HepG2 (cell line): Measurements from ENCODE around the gene SP3. TPM values are rescaled to one million over a fixed set of nuclear protein-coding genes. Genes with fewer than 3 reads are reported as not detected.
A peak's percentile ranks its signal among the peaks of the same experiment; 100 is the strongest.

Source experiments
- ATAC-seq: fragments of 200-7000 bp; cut with Tn5 transposase; 3 replicates; pipeline ENCODE4 v1.9.1; 2020; ENCODE audit warnings: mild to moderate bottlenecking, moderate library complexity
- BruUV-seq: library from RNA; stranded (reverse); fragments of 400-500 nt; replicated peaks from 2 replicates; lab custom pipeline; 2021; lab: Mats Ljungman, UMichigan
- CTCF ChIA-PET: fragments of 300-600 bp; formaldehyde crosslinking; extraction: SDS; loops from one replicate; lab custom pipeline; 2021; ENCODE audit warnings: low total read pairs, inconsistent platforms, low intra/inter-chr PET ratio; lab: Yijun Ruan, JAX
- POLR2A ChIA-PET: fragments of 350-600 bp; sonication (Branson Sonifier 250); formaldehyde crosslinking; loops from one replicate; lab custom pipeline; 2020; ENCODE audit warnings: antibody characterized with exemption, inconsistent platforms; lab: Yijun Ruan, JAX
- DNase-seq: peaks from one replicate; pipeline ENCODE4 v3.0.0-alpha.2; 2015; ENCODE audit warnings: low spot score
- FAIRE-seq: peaks from 3 replicates; lab custom pipeline; 2011; peaks lifted over from hg19 to GRCh38; lab: Jason Lieb, UNC
- H2AFZ ChIP-seq: one replicate; pipeline ENCODE4 v1.6.1; 2011; ENCODE audit warnings: low read length, inconsistent platforms
- H3K27ac ChIP-seq: fragments of 300-600 bp; 3 replicates; pipeline ENCODE4 v1.8.0; 2011; ENCODE audit warnings: mixed run types, mild to moderate bottlenecking, mixed read lengths, low read length, inconsistent platforms; ENCODE audit not compliant: insufficient read depth; ENCODE audit errors: extremely low read length
- H3K27me3 ChIP-seq, 2 experiments: fragments of 200-600 bp in 1 of 2; 2 replicates in 1 of 2; 3 replicates in 1 of 2; pipeline versions ENCODE4 v1.6.0 to v1.8.0; 2011; ENCODE audit warnings: low read length in 2 of 2, mild to moderate bottlenecking in 2 of 2, moderate library complexity in 2 of 2, inconsistent platforms in 1 of 2; ENCODE audit not compliant: insufficient read depth in 2 of 2, control insufficient read depth in 1 of 2
- H3K36me3 ChIP-seq, 2 experiments: fragments of 200-600 bp in 1 of 2; replicated peaks in 1 of 2; 2 replicates in 1 of 2; 3 replicates in 1 of 2; pipeline versions ENCODE4 v1.5.1 to v1.8.0; 2011; ENCODE audit warnings: low read length in 2 of 2, inconsistent platforms in 1 of 2; ENCODE audit not compliant: insufficient read depth in 2 of 2, control insufficient read depth in 1 of 2
- H3K4me1 ChIP-seq: 2 replicates; pipeline ENCODE4 v1.5.1; 2012; ENCODE audit warnings: low read length, inconsistent platforms; ENCODE audit not compliant: insufficient read depth
- H3K4me2 ChIP-seq: 2 replicates; pipeline ENCODE4 v1.6.0; 2011; ENCODE audit warnings: low read depth, low read length, inconsistent platforms
- H3K4me3 ChIP-seq, 3 experiments: fragments of 200-600 bp in 1 of 3; sonication (generic), shearing (Covaris generic) in 1 of 3; replicated peaks in 1 of 3; 2 replicates each; pipeline ENCODE4 v1.5.1; 2011 to 2016; ENCODE audit warnings: low read length in 3 of 3, inconsistent platforms in 2 of 3, low read depth in 2 of 3, mild to moderate bottlenecking in 2 of 3, control low read depth in 1 of 3, mixed read lengths in 1 of 3; ENCODE audit not compliant: insufficient read depth in 1 of 3
- H3K79me2 ChIP-seq: one replicate; pipeline ENCODE4 v1.6.1; 2011; ENCODE audit warnings: low read length, inconsistent platforms; ENCODE audit not compliant: insufficient read depth
- H3K9ac ChIP-seq: 2 replicates; pipeline ENCODE4 v1.6.0; 2011; ENCODE audit warnings: mild to moderate bottlenecking, low read depth, low read length, inconsistent platforms; ENCODE audit not compliant: insufficient read depth
- H3K9me3 ChIP-seq: 2 replicates; pipeline ENCODE4 v1.5.1; 2012; ENCODE audit warnings: mild to moderate bottlenecking, low read length
- H4K20me1 ChIP-seq: 2 replicates; pipeline ENCODE4 v1.6.0; 2011; ENCODE audit warnings: inconsistent platforms, mild to moderate bottlenecking, low read length, moderate library complexity; ENCODE audit not compliant: insufficient read depth
- CREB1 ChIP-seq, 2 experiments: fragments of 450-650 bp in 1 of 2; IDR thresholded peaks; 2 replicates each; pipeline ENCODE4 v1.6.1; 2016 to 2017; ENCODE audit warnings: control low read depth in 1 of 2, mild to moderate bottlenecking in 1 of 2, missing compliant biosample characterization in 1 of 2, missing genetic modification characterization in 1 of 2
- EP300 ChIP-seq, 3 experiments: sonication (generic) in 1 of 3; formaldehyde crosslinking in 1 of 3; IDR thresholded peaks; 2 replicates each; pipeline versions ENCODE4 v1.5.1 to v1.6.1; 2011 to 2020; ENCODE audit warnings: low read depth in 2 of 3, low read length in 2 of 3, borderline replicate concordance in 1 of 3, improper control_type of control experiment in 1 of 3, mild to moderate bottlenecking in 1 of 3, missing genetic modification reagents in 1 of 3, moderate library complexity in 1 of 3
- FOXA1 ChIP-seq, 2 experiments: fragments of 450-650 bp in 1 of 2; sonication (generic) in 1 of 2; formaldehyde crosslinking in 1 of 2; IDR thresholded peaks; 2 replicates each; pipeline versions ENCODE4 v1.4.0 to v1.6.1; 2016 to 2020; ENCODE audit warnings: missing genetic modification reagents in 1 of 2
- GATAD2A ChIP-seq: IDR thresholded peaks from 2 replicates; pipeline ENCODE4 v1.6.1; 2016
- SRF ChIP-seq: IDR thresholded peaks from 2 replicates; pipeline ENCODE4 v1.6.1; 2011; ENCODE audit warnings: mild to moderate bottlenecking, low read depth, low read length, moderate library complexity
- ZNF12 ChIP-seq: sonication (generic); formaldehyde crosslinking; IDR thresholded peaks from 2 replicates; pipeline ENCODE4 v1.5.0; 2020; ENCODE audit warnings: missing genetic modification reagents
- ZNF205 ChIP-seq: IDR thresholded peaks from 2 replicates; pipeline ENCODE4 v1.6.1; 2018; ENCODE audit warnings: missing biosample characterization, missing genetic modification reagents
- WGBS: methylation state at CpG from one replicate; pipeline ENCODE4 v1.1.6; 2017; ENCODE audit warnings: low lambda C conversion rate; 5-methylcytosine and 5-hydroxymethylcytosine counted together
- in situ Hi-C: cut with HindIII; loops from 2 replicates; pipeline ENCODE4 v1.10.0; 2017; ENCODE audit warnings: low pct_unique_long_range_greater_than_20kb; ENCODE audit not compliant: extremely low pct_ligation_motif_present
- intact Hi-C: fragments of 100-400 bp; cut with micrococcal nuclease; formaldehyde crosslinking; loops from one replicate; pipeline ENCODE4 v1.10.0; 2022; ENCODE audit not compliant: unreplicated experiment
- polyA plus RNA-seq, 8 experiments: library from polyadenylated mRNA; depleted of rRNA in 3 of 8; stranded (reverse) in 7 of 8; unstranded in 1 of 8; fragments of >200 nt; fragmentation: Illumina TruSeq in 4 of 8; extraction: Trizol in 4 of 8; gene quantifications; 2 replicates each; pipeline versions ENCODE4 v1.2.1 to v1.2.3, GENCODE V29; 2011 to 2016; ENCODE audit warnings: low read depth in 4 of 8, missing spikeins in 1 of 8, mixed read lengths in 1 of 8; ENCODE audit not compliant: insufficient read depth in 1 of 8
- total RNA-seq, 5 experiments: library from RNA; depleted of rRNA; stranded (reverse); fragments of >200 nt; fragmentation: Illumina TruSeq; extraction: Trizol; gene quantifications; 2 replicates each; pipeline ENCODE4 v1.2.3, GENCODE V29; 2016; ENCODE audit warnings: low read depth in 1 of 5
- TF ChIP-seq, protein P1 (sequence below): sonication (generic); formaldehyde crosslinking; IDR thresholded peaks from 2 replicates; pipeline ENCODE4 v1.4.0; 2020; ENCODE audit warnings: missing genetic modification reagents, borderline replicate concordance
- TF ChIP-seq, protein P2 (sequence below), 2 experiments: sonication (generic) in 1 of 2; formaldehyde crosslinking in 1 of 2; IDR thresholded peaks; 2 replicates each; pipeline versions ENCODE4 v1.5.1 to v1.6.1; 2011 to 2020; ENCODE audit warnings: borderline replicate concordance in 1 of 2, low read depth in 1 of 2, low read length in 1 of 2, mild to moderate bottlenecking in 1 of 2, missing genetic modification reagents in 1 of 2, moderate library complexity in 1 of 2

SP3 gene
- total and polyA plus RNA-seq, 2 of the 13 experiments (the other 11 are each of a cell fraction or from before 2014, with no cell fraction given) = 57.3 to 132 TPM

DNA sequence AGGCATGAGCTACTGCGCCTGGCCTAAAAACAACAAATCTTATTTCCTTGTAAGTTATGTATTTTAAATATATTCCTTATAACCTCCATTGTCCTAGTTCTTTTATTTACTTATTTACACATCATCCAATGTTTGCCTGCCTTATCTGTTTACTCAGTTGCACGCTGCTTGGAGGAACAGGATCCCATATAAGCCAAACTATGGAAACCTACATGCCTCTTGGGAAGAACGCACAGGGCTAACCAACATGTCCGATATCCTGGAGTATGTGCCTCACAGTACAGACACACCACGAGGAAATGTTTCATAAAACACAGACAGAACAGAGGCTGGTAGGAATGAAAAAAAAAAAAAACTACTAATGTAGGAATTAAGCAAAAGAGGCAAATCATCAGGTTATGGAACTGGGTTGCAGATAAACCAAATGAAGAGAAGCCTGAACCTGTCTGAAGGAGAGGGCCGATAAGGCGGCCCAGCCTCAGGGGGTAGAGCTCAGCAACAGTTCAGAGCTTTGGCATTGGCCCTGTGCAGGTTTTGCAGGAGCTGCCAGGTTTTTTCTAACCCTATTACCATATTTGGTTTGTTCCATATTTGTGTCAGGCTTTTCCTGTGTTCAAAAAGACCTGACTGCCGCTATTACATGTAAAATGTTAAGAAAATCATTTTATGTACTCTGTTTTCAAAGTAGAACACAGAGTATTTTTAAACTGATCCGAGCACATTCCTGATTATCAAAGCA is 19.9 kb upstream of the SP3 start:
- ChIA-PET POLR2A (no interaction called here), CTCF (no interaction called here)
- peaks cover 48% of the 10 kb centered on the region for H3K4me1 ChIP-seq
- H3K4me3 ChIP-seq = no peak overlapping the region
- 44% methylated on average over 9 of the region's 9 CpGs for WGBS
- H2AFZ ChIP-seq = no peak overlapping the region
- TF ChIP-seq FOXA1 (IDR thresholded peaks at IDR 0.05) (no peak), FOXA1 (CRISPR knock-in tag; IDR thresholded peaks at IDR 0.05) (peak; percentile 23; the same call in 1 of the 2 replicates), ZNF12 (CRISPR knock-in tag) (peak; percentile 60; the same call in 1 of the 2 replicates), ZNF205 (CRISPR knock-in tag) (no peak), GATAD2A (CRISPR knock-in tag) (0 out of 2 replicates have a peak, but pooled peaks have one; percentile 27), SRF (0 out of 2 replicates have a peak, but pooled peaks have one; percentile 27), EP300 (IDR thresholded peaks at IDR 0.05; ENCODE audit: low read depth in 2 of 2, low read length in 2 of 2) (0 out of 4 replicates have a peak, but pooled peaks of 1 of the 2 experiments have one; percentile 8), EP300 (CRISPR knock-in tag; IDR thresholded peaks at IDR 0.05; ENCODE audit: borderline replicate concordance) (no peak), CREB1 (IDR thresholded peaks at IDR 0.05) (no peak), CREB1 (CRISPR knock-in tag; IDR thresholded peaks at IDR 0.05) (0 out of 2 replicates have a peak, but pooled peaks have one; percentile 20)
- TF ChIP-seq, protein P1, sequence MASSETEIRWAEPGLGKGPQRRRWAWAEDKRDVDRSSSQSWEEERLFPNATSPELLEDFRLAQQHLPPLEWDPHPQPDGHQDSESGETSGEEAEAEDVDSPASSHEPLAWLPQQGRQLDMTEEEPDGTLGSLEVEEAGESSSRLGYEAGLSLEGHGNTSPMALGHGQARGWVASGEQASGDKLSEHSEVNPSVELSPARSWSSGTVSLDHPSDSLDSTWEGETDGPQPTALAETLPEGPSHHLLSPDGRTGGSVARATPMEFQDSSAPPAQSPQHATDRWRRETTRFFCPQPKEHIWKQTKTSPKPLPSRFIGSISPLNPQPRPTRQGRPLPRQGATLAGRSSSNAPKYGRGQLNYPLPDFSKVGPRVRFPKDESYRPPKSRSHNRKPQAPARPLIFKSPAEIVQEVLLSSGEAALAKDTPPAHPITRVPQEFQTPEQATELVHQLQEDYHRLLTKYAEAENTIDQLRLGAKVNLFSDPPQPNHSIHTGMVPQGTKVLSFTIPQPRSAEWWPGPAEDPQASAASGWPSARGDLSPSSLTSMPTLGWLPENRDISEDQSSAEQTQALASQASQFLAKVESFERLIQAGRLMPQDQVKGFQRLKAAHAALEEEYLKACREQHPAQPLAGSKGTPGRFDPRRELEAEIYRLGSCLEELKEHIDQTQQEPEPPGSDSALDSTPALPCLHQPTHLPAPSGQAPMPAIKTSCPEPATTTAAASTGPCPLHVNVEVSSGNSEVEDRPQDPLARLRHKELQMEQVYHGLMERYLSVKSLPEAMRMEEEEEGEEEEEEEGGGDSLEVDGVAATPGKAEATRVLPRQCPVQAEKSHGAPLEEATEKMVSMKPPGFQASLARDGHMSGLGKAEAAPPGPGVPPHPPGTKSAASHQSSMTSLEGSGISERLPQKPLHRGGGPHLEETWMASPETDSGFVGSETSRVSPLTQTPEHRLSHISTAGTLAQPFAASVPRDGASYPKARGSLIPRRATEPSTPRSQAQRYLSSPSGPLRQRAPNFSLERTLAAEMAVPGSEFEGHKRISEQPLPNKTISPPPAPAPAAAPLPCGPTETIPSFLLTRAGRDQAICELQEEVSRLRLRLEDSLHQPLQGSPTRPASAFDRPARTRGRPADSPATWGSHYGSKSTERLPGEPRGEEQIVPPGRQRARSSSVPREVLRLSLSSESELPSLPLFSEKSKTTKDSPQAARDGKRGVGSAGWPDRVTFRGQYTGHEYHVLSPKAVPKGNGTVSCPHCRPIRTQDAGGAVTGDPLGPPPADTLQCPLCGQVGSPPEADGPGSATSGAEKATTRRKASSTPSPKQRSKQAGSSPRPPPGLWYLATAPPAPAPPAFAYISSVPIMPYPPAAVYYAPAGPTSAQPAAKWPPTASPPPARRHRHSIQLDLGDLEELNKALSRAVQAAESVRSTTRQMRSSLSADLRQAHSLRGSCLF (CRISPR knock-in tag) = no peak
- TF ChIP-seq, protein P2, sequence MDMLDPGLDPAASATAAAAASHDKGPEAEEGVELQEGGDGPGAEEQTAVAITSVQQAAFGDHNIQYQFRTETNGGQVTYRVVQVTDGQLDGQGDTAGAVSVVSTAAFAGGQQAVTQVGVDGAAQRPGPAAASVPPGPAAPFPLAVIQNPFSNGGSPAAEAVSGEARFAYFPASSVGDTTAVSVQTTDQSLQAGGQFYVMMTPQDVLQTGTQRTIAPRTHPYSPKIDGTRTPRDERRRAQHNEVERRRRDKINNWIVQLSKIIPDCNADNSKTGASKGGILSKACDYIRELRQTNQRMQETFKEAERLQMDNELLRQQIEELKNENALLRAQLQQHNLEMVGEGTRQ (IDR thresholded peaks at IDR 0.05; ENCODE audit: low read depth, low read length) = no peak
- TF ChIP-seq, protein P2 (CRISPR knock-in tag; IDR thresholded peaks at IDR 0.05; ENCODE audit: borderline replicate concordance) = no peak
- H3K9ac ChIP-seq = no peak overlapping the region
- no peaks in the 10 kb centered on the region for H3K9me3 ChIP-seq
- H3K79me2 ChIP-seq = no peaks in the 10 kb centered on the region
- ATAC-seq (0 out of 3 replicates have a peak, but pooled peaks have one; percentile 13), DNase-seq (no peak), FAIRE-seq (no peak)
- in situ Hi-C loops (no loop called here), intact Hi-C loops (no loop called here)
- no peaks in the 10 kb centered on the region; a peak in 1 of 5 replicates for H3K27me3 ChIP-seq
- BruUV-seq = no TSS peak
- H4K20me1 ChIP-seq = no peaks in the 10 kb centered on the region
- H3K36me3 ChIP-seq = no peaks in the 10 kb centered on the region
- H3K27ac ChIP-seq = no peak overlapping the region
- H3K4me2 ChIP-seq = peak overlapping the region; percentile 43
